Fibroblast of skin of left quadriceps (primary cell): ENCODE results near the gene BORCS8.
"Not testable (repeated sequence)": the region's sequence is repeated elsewhere in the genome, so short reads cannot be mapped to it uniquely, and the experiment has no call there.

Experiments
- DNase-seq, 2 experiments: peaks; one replicate each; pipeline ENCODE4 v3.0.0-alpha.2; 2013; ENCODE audit warnings: low read depth in 2 of 2

Gene BORCS8

DNA sequence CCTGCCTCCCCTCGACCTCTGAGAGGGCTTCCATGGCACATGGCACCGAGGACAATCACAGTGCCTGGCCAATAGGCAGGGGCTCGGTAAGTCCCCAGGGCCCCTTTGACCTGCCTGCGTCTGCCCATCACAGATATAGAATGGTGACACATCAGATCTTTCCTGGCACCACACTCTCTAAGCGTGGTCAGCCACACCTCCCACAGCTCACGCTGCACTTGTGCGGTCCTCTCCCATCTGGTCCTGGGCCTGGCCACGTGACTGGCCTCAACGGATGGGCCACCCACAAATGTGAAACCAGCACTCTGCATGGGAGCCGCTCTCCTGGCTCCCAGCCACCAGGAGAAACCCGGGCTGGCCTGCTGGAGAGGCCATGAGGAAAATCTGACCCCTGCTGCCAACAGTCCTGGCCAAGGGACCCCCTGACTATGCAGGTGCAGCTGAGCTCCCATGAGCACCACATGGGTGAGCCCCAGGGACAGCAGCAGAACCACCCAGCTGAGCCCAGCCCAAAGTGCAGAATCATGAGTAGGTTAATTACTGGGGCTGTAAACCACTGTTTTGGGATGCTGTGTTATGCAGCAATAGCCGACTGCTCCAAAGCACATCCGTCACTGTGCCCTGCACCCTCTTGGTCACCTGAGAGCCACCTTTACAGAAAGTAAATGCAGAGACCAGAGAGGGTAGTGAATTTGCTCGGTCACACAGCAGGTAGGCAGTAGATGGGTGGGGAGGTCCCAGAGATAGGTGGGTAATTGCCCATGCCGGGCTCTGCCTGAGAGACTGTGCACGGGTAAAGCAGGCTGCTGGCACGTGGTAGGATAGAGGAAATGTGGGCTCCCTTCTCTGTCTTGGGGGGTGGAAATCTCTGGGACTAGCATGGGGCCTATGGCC, 12.2 kb downstream of the BORCS8 start:
- DNase-seq = no peak

DNA sequence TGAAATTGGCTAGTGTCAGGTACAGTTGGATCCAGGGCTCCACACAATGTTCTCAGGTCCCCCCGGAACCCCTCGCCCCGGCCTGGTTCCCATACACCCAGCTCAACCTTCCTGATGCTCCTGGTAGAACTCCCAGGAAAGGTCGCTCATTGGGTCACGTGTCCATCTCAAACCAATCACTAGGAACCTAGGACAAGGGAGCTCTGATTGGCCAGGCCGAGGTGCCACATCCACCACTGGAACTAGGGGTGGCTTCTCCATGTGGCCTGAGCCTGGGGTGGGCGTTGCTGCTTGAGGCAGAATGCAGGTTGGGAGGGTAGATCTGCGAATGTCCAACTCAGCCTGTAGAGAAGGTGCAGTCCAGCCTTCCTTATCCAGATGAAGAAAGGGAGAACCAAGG, 15.0 kb downstream of the BORCS8 start:
- no peak for DNase-seq

DNA sequence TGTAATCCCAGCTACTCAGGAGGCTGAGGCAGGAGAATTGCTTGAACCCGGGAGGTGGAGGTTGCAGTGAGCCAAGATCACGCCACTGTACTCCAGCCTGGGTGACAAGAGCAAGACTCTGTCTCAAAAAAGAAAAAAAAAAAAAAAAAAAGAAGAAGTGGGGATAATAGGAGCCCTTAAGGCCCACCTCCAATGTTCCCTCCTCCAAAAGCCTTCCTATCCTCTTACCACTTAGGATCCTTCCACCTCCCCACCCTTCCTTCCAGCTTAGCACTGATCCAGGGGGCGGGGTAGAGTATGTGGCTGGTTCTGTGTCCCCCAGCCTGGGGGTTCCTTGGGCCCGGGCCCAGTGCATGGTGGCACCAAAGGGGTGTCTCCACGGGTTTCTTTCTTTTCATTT, 18.7 kb downstream of the BORCS8 start:
- not testable (repeated sequence) for DNase-seq

DNA sequence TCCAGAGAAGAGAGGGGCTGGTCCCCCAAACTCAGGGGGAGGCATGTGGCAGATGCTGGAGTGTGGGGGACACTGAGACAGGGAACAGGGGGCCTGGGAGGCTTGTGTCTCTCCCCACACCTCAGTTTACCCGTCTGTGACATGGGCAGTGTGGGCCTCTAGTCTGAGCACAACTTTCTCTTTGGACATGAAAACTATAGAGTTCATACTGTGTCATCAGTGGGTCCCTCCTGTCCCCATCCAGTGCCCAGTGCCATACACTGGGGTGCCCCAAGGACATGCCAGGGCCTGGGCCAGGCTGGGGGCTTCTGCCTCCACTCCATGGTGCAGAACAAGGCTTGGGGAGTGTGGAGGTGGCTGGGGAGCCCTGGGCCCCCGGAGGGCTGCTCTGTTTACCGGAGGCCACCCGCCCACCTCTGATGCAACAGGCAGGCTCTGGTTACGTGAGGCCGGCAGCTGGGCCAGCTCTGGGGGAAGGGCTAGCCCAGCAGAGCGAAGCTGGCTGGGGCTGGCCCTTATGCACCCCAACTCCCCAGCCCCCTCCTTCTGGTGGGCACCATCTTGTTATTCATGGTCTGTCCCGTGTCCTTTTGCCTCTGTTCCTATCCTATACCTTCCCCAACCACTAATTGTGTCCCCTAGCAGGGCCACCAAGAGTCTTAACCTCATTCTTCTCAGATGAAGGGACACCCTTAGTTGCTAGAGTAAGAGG, 20.0 kb downstream of the BORCS8 start:
- peak; percentile 46 to 57 for DNase-seq

DNA sequence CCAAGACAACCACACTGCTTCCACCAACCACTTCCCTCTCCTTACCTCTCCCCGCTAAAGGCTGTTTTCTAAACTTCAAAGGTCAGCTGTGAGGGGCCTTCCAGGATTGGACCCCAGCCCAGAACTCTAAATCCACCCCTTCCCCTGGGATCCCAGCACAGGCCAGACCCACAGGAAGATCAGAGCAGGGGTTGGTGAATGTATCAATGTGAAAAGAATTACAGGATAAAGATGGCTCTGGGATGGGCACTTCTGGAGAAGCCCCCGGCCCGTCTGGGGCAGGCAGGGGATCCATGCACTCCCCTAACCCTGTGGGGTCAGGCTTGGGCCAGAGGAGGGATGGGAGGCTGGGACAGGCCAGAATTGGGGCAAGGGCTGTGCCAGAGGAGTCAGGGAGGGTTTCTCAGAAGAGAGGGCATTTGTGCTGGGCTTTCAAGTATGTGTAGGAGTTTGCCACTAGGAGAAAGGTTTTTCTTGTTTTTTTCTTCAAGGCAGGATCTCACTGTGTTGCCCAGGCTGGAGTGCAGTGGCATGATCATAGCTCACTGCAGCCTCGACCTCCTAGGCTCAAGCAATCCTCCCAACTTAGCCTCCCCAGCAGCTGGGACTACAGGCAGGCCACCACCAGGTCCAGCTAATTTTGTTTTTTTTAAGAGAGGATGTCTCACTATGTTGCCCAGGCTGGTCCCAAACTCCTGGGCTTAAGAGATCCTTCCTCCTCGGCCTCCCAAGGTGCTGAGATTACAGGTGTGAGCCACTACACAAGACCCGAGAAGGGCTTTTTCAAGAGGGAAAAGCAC, 20.9 kb downstream of the BORCS8 start:
- no peak for DNase-seq

DNA sequence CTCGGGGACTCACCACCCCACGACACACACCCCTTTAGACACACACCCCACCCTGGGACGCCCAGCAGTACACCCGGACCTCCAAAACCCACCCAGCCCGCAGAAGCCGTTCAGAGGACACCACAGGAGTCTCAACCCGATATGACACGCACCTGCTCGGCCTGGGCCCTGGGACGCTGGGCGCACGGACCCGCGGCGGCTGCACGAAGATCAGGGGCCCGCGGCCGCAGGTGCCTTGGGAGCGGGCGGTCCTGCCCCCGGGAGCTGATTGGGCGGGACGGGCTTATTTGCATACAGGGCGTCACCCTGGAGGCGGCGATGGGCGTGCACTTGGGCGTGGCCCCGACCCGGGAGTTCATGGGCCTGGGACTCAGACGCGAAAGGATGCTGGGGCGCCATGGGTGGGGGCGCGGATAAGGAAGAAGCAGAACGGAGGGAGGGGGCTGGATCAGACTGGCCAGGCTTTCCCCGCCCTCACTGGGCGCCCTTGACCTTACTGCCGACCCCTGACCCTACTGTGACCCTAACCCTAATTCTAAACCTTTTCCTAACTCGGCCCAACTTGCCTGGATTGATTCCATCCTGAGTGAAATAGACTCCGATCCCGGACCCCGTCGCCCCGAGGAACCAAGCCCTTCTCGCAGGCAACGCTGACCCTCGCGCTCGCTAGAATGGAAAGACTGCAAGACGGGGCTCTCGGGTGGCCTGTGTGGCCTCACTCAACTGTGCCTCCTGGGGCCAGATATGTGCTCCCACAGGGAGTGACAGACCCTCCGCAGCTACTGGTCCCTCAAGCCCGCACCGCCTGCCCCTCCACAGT, 21.7 kb downstream of the BORCS8 start, which contains the start of gene MEF2B:
MEF2B (minus strand) TSS at position 211 of the 820 bp plus-strand sequence. CDS start 19,528 bp downstream, outside the sequence.
- peak in 1 of 2 experiments; percentile 17 for DNase-seq

DNA sequence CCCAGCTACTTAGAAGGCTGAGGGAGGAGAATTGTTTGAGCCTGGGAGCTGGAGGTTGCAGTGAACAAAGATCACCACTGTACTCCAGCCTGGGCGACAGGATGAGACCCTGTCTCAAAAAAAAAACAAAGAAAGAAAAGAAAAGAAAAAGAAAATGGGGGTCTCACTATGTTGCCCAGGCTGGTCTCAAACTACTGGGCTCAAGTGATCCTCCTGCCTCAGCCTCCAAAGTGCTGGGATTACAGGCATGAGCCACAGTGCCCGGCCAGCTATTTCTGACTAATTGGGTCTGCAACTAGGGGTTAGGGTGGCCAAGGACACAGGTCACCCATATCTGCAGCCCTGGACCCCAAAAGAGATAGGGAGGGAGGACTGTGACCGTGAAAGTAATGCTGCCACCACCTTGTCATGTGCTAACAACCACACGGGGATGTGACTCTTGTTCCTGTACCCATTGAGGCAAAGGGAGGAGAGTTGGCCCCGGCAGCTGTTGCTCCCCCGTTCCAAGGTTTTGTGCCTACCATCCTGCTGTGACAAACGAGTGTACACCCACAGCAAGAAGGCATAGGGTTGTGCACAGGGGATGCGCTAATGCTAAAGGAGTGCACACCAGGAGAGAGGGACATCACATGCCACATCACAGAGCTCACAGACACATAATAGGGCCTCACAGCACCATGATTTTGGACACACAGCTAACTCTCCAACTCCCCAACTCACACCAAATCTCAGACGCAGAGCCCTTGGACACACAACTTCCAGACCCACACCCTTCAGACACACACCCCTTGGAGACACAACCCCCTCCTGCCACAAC, 22.5 kb downstream of the BORCS8 start:
- DNase-seq = no peak

DNA sequence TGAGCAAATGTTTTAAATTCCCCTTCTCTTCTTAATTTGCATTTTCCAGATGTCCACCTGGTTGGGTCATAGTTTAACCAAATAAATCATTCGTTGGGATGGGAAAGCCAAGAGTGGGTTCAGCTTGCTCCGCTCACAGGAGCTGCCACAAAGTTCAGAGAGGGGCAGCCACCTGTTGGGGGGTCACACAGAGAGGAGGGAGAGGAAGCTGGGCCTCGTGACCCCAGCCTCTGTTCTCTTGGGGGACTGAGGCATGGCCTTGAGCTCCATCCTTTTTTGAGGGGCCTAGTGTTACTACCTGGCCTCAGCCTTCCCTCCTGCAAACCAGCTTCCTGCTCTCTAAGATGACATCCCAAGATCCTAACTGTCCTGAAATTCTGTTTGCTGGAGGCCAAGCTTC, 24.3 kb downstream of the BORCS8 start:
- DNase-seq = no peak

DNA sequence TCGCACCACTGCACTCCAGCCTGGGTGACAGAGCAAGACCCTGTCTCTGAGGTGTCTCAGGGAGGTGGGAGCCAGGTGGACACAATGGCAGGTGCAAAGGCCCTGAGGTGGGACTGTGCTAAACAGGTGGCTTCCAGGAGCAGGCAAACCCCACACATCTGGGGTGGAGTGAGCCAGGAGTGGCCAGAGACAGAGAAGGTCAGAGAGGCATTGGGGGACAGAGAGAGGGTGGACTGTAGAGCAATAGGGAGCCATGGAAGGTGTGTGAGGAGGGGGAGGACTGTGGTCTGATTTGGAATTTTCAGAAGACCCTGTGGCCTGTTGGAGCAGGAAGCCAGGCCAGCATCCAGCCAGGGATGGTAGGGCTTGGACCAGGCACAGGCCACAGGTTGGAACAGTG, 26.6 kb downstream of the BORCS8 start:
- DNase-seq = no peak

DNA sequence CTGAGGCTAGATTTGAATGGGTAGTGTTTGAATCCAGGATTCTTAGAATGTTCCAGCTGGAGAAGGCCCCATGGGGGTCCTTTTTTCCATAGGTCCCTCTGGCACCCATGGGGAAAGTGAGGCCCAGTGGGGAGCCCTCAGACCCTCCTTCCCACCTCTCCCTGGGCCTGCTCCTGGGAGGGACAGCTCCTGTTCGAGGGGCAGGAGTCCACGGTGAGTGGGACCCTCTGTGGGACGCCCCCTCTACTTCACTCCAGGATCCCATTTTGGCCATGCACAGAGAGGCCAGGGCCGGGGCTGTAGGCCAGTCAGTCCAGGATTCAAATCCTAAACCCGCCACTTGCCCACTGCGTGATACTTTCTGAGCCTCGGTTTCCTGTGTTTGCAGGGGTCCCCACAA, 29.5 kb downstream of the BORCS8 start:
- no peak for DNase-seq

DNA sequence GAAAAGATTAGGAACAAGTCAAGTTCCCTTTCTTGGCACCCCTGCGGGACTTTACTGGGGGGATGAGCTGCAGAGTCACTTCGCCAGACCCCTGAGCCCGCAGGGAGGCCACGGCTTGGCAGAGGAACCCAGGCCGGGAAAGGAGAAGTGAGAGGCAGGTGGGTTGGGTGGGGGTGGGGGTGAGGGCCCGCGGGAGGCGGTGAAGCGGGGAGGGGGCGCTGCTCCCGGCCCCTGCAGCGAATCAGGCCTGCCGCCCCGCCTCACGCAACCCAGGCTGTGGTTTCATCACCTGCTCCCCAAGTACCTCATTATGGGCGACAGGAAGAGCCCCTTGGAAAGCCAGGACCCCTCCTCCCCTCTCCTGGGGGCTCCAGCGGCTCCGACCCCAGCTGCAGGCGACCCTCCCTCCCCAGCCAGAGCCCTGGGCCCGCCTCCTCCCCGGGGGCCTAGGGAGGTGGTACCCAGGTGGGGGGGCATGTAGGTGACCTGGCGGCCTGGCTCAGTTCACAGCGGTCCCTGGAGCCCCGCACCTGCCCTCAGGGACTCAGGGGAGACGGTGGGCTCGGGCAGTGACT, 31.4 kb downstream of the BORCS8 start:
- no peak for DNase-seq

DNA sequence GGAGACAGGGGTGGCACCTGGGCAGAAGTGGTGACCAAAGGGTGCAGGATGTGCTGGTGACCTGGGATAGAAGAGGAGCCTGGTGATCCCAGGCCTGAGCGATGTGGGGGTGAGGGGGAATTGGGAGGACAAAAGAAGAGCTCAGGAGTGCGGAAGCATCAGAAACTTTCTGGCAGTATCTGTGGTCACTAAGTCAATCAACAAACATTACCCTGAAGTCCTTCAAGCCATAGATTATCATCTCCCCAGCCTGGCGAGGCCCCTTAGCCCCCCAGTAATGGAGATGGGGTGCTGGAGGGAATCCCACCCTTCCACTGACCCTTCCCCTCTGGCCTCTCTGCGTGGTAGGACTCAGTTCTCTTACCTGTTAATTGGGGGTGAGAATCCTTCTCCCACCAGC, 32.4 kb downstream of the BORCS8 start:
- DNase-seq = no peak

DNA sequence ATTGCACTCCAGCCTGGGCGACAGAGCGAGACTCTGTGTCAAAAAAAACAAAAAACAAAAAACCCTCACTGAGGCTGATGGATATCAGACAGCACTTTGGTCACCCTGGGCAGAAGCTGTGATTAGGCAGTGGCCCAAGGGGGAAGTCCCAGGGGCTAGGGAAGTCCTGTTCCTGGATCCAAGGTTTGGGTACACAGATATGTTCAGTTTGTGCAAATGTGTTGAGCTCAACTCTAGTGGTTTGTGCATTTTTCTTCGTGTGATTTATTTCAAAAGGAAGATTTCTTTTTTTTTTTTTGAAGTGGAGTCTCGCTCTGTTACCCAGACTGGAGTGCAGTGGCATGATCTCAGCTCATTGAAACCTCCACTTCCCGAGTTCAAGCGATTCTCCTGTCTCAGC, 34.1 kb downstream of the BORCS8 start:
- DNase-seq = no peak

DNA sequence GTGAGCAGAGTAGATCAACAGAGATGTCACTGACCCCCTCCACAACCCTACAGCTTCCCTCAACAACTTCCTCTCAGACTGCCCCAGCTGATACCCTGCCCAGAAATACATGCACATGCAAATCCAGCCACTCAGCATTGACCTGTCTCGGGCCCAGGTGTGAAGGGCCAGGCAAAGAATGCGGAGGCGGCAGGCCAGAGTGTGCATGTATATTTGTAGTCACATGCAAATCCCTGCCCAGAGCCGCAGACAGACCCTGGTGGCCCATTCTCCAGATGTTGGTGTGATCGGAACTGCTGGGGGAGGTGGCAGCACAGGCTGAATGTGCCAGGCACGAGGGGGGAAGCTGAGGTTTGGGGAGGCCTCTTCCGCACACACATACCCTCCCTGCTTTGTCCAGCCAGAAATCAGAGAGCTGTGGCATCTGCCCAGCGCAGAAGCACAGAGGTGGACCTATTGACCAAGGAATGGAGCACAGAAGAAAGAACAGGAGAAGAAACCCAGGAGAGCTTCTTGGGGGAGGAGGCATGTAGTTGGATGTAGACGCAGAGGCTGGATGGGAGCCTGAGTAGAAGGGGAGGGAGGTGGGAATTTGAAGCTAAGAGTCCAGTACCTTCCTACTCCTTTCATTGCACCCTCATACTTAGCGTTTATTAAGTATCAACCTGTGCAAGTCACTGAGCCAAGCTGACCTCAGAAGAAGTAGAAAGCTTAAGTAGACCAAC, 36.3 kb downstream of the BORCS8 start:
- DNase-seq = no peak

DNA sequence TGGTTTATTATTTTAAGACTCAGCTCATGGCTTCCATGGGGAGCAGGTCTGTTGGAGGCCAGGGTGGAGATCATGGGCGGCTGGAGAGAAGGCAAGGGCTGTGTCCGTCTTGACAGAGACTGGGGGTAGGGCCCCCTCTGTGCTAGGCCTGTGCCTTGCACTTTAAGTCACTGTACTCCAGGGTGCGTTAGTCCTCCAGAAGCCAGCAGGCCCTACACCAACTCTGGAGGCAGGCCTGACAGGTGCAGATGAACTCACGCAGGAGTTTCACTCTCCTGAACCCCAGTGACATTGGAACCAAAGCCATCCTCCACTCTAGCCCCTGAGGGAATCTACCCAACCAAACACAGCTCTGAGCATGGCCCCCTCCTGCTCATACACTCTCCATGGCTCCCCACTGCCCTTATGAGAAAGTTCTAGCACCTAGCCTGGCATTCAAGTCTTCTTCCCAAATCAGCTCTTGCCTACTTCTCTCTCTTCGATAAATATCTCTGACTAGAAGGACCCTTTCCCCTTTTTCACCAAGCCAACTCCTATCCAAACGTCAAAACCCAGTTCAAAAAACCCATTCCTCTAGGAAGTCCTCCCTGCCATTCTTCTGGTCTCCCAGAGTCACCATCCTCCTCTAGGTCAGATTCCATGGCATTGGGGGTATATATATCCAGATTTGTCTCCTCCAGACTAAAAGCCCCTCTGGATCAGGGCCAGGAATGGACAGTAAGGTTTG, 37.0 kb downstream of the BORCS8 start:
- DNase-seq = no peak

DNA sequence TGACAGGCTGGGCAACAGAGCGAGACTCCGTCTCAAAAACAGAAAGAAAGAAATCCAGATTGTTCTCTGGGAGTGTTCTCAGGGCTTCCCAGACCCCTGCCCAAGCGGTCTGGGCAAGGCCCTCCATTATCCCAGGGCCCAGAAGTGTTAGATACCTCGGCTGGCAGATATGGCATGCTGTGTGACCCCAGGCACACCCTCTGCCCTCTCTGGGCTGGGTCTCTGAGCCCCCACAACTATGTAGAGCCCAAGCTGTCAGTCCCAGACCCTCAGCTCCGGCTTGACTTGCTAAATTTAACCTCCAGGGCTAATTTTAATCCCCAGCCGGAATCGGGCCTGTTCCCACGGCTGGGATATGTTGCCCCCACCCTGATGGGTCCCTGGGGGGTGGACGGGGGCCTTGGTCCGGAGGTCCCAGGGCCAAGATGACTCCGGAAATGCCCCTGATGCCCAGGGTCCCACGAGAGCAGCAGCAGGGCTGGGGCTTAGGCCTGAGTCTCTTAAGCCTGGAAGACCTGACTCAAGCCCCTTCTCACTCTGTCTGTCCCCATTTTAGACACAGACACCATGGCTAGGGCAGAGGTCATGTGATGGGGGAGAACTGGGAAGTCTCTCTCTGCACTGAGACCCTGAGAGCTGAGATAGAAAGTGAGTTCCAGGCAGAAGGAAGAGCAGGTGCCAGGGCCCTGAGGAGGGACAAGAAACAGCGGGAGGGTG, 39.1 kb downstream of the BORCS8 start:
- DNase-seq = no peak

DNA sequence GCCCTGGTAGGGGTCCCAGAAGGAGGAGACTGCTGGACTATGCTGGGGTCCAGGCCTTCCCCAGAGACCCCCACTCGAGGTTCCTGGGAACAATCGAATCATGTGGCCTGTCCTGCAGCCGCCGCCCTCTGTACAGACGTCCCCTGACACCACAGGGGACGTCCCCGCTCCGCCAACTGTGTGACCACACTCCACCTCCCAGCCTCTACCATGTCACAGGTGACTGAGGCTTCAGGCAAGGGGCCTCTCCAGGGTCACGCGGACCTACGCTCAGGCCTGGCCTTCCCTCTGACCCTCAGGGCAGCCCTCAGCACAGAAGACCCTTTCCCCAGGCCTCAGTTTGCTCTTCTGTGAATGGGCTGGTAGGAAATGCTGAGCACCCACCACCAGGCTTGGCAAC, 40.5 kb downstream of the BORCS8 start:
- DNase-seq = no peak

DNA sequence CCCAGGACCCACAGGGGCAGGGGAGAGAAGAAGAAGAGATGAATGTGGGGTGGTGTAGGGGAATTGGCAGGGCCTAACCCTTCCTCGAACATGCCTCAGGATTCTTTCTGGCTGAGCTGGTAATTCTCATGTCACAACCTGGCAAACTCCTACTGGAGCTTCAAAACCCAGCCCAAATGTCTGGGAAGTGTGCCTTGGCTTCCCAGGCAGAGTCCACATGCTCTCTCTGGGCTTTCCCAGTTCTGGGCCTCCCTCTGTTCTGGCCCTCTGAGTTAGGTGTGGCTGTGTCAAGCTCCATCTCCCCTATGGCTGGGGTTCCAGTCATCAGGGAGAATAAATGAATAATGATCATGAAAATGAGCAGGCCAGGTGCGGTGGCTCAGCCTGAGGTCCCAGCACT, 42.5 kb downstream of the BORCS8 start:
- DNase-seq = no peak
